GM19372 (cell line): ENCODE results near the gene APOA4.

ENCODE experiments used
- ATAC-seq: cut with Tn5 transposase; IDR thresholded peaks from one replicate; pipeline ENCODE4 v1.9.1; 2021; ENCODE audit warnings: mild to moderate bottlenecking, low read depth, moderate library complexity; ENCODE audit not compliant: unreplicated experiment

The APOA4 gene

GRCh38 chr11:116831790-116832349 is 8.8 kb upstream of the APOA4 start:
- ATAC-seq: no peak

- ATAC-seq: no peak
Measured at GRCh38 chr11:116830184-116830912, 7.2 kb upstream of the APOA4 start.

GRCh38 chr11:116829525-116830183 is 6.5 kb upstream of the APOA4 start, which contains the start of gene APOC3:
APOC3 (plus strand) TSS chr11:116829907; CDS start chr11:116830583, 676 bp downstream.
- ATAC-seq: no peak

- ATAC-seq: no peak
Measured at GRCh38 chr11:116828632-116829524, 5.8 kb upstream of the APOA4 start.

- ATAC-seq: no peak
Measured at GRCh38 chr11:116827461-116827860, 4.4 kb upstream of the APOA4 start.

GRCh38 chr11:116826751-116827431 is 3.8 kb upstream of the APOA4 start:
- no peak for ATAC-seq

GRCh38 chr11:116825854-116826750 is 3.0 kb upstream of the APOA4 start:
- ATAC-seq: no peak

- ATAC-seq: no peak
Measured at GRCh38 chr11:116825434-116825833, 2.3 kb upstream of the APOA4 start.

- no peak for ATAC-seq
Measured at GRCh38 chr11:116822575-116822974, 529 bp downstream of the APOA4 start.

GRCh38 chr11:116821050-116821918 is 1.8 kb downstream of the APOA4 start:
- ATAC-seq: no peak

- ATAC-seq: no peak
Measured at GRCh38 chr11:116819049-116819448, 4.1 kb downstream of the APOA4 start.

- ATAC-seq: no peak
Measured at GRCh38 chr11:116814502-116814901, 8.6 kb downstream of the APOA4 start.

- ATAC-seq: no peak
Measured at GRCh38 chr11:116813781-116814471, 9.2 kb downstream of the APOA4 start.

GRCh38 chr11:116813170-116813569 is 9.9 kb downstream of the APOA4 start:
- ATAC-seq: no peak

GRCh38 chr11:116812109-116812508 is 11.0 kb downstream of the APOA4 start:
- ATAC-seq: no peak

- no peak for ATAC-seq
Measured at GRCh38 chr11:116811194-116811593, 11.9 kb downstream of the APOA4 start.

GRCh38 chr11:116808262-116809175 is 14.6 kb downstream of the APOA4 start:
- ATAC-seq: no peak
